Progenitor cell of endocrine pancreas (in vitro differentiated cells): ENCODE data around the gene CNTNAP2. TPM values are rescaled to one million over a fixed set of nuclear protein-coding genes. Genes with fewer than 3 reads are reported as not detected.

Experiments
- DNase-seq: peaks from one replicate; pipeline ENCODE4 v3.0.0; 2021; ENCODE audit warnings: low spot score; ENCODE audit not compliant: unreplicated experiment
- H3K27ac Mint-ChIP-seq: 2 replicates; pipeline ENCODE4 v1.8.0; 2021; ENCODE audit warnings: mild to moderate bottlenecking, moderate library complexity, mixed read lengths
- H3K27me3 Mint-ChIP-seq: 2 replicates; pipeline ENCODE4 v1.8.0; 2021; ENCODE audit warnings: mixed read lengths
- H3K36me3 Mint-ChIP-seq: 2 replicates; pipeline ENCODE4 v1.8.0; 2022; ENCODE audit warnings: mixed read lengths; ENCODE audit not compliant: insufficient read depth
- H3K4me1 Mint-ChIP-seq: 2 replicates; pipeline ENCODE4 v1.8.0; 2021; ENCODE audit warnings: low read depth, mixed read lengths
- H3K4me3 Mint-ChIP-seq: 2 replicates; pipeline ENCODE4 v1.8.0; 2021; ENCODE audit warnings: low read depth, mild to moderate bottlenecking, moderate library complexity, mixed read lengths
- H3K9me3 Mint-ChIP-seq: 2 replicates; pipeline ENCODE4 v1.8.0; 2021; ENCODE audit warnings: low read depth, mixed read lengths
- total RNA-seq: library from RNA; stranded (reverse); gene quantifications from 2 replicates; pipeline ENCODE4 v1.2.1, GENCODE V29; 2021
- TF ChIP-seq, protein P1 (sequence below): fragments of 200-600 bp; sonication (generic); IDR thresholded peaks from one replicate; pipeline ENCODE4 v1.5.0; 2021; ENCODE audit warnings: antibody characterized with exemption, mild to moderate bottlenecking; ENCODE audit not compliant: unreplicated experiment

Gene CNTNAP2
- total RNA-seq, 1 donor from 2014 or later = 6.5 TPM

DNA sequence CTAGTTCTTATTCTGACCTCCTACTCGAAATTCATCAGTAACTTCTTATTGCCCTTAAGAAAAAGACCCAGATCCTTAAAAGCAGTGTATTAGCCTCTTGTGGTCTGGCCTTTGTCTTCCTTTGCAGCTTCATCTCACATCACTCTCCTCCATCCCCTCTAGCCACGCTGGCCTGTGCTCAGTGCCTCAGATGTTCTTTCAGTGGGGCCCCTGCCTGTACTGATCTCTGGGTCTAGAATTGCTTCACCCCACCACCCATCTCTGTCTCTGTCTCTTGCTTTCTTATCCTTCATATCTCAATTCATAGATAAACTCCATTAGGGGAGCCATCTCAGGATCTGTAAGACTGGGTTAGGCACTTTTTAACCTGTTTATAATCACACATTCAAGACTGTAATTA is 1295.5 kb downstream of the CNTNAP2 start:
- H3K9me3 Mint-ChIP-seq = peaks cover 12% of the 10 kb centered on the region
- H3K4me1 Mint-ChIP-seq = peaks cover 6% of the 10 kb centered on the region
- H3K36me3 Mint-ChIP-seq = no peaks in the 10 kb centered on the region
- no peak for DNase-seq
- peaks cover 6% of the 10 kb centered on the region for H3K27me3 Mint-ChIP-seq
- no peak overlapping the region for H3K27ac Mint-ChIP-seq
- no peak overlapping the region for H3K4me3 Mint-ChIP-seq
- TF ChIP-seq, protein P1, sequence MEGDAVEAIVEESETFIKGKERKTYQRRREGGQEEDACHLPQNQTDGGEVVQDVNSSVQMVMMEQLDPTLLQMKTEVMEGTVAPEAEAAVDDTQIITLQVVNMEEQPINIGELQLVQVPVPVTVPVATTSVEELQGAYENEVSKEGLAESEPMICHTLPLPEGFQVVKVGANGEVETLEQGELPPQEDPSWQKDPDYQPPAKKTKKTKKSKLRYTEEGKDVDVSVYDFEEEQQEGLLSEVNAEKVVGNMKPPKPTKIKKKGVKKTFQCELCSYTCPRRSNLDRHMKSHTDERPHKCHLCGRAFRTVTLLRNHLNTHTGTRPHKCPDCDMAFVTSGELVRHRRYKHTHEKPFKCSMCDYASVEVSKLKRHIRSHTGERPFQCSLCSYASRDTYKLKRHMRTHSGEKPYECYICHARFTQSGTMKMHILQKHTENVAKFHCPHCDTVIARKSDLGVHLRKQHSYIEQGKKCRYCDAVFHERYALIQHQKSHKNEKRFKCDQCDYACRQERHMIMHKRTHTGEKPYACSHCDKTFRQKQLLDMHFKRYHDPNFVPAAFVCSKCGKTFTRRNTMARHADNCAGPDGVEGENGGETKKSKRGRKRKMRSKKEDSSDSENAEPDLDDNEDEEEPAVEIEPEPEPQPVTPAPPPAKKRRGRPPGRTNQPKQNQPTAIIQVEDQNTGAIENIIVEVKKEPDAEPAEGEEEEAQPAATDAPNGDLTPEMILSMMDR = no peak

DNA sequence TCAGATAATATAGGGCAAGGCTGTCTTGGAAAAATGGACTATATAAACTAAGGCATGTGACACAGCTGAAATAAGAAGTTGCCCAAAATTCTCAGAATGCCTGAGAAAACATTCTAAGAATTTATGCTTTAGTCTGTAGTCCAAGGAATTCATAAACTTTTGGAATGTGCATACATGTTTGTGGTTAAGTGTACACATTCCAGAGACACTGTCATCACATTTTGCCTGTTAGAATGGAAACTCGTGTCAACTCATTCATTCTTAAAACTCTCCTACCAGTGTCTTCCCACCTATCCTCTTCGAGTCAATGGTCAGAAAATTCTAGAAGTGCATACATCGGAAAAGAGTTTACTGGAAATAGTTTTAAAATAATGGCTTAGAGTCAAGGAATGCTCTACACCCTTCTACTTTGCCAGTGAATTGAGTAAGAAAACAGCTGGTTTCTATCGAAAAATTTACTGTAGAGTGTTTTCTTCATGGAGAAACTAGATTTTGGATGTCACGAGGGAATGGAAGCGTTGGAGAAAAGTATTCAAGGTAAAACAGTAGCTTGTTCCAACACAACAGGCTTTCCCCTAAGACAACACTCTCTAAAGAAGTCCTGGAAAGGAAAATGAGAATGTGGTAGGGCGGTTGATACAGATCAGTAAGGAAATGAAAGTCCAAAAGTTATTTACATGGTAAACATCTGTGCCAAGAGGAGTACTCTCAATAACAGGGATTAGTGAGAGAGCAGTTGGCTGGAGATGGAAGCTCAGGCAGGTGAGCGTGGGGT is 1296.4 kb downstream of the CNTNAP2 start:
- Mint-ChIP-seq H3K27me3 (peaks cover 6% of the 10 kb centered on the region), H3K4me1 (peaks cover 6% of the 10 kb centered on the region), H3K36me3 (no peaks in the 10 kb centered on the region), H3K9me3 (peaks cover 11% of the 10 kb centered on the region), H3K27ac (no peak overlapping the region), H3K4me3 (no peak overlapping the region)
- DNase-seq = no peak
- TF ChIP-seq, protein P1 = no peak

DNA sequence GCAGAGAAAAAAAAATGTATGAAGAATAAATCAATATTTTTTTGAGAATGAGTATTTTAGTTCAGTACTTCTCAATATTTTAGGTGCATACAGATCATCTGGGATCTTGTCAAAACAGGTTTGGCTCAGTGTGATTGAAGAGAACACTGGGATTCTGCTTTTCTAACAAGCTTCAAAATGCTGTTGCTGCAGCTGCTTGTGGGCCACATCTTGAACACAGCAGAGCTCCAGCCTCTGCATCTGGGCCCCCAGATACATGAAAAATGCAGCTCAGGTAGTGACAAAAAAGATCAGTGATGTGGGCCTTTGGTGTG is 1296.9 kb downstream of the CNTNAP2 start:
- TF ChIP-seq, protein P1 = no peak
- peaks cover 6% of the 10 kb centered on the region for H3K27me3 Mint-ChIP-seq
- H3K27ac Mint-ChIP-seq = no peak overlapping the region
- no peak overlapping the region for H3K4me3 Mint-ChIP-seq
- peaks cover 8% of the 10 kb centered on the region for H3K9me3 Mint-ChIP-seq
- no peak for DNase-seq
- no peaks in the 10 kb centered on the region for H3K36me3 Mint-ChIP-seq
- H3K4me1 Mint-ChIP-seq = peaks cover 6% of the 10 kb centered on the region

DNA sequence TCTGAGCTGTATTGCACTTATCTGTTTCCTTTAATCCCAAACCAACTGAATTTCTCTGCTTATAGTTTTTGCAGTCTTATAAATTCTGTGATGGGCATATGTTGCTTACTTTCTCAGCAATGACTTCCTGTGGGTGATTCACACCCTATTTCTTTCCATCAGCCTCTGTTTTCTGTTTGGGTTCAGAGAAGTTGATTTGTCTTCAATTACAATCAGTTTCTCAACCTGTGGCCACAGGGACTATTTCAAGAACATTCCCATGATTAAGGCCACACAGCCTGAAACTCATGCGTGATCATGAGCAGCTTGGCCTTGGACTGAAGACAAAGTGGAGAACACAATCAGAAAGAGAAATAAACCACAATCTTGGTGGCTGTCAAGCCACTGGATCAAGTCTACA is 1299.4 kb downstream of the CNTNAP2 start:
- H3K4me1 Mint-ChIP-seq = peaks cover 6% of the 10 kb centered on the region
- H3K36me3 Mint-ChIP-seq = no peaks in the 10 kb centered on the region
- H3K4me3 Mint-ChIP-seq = no peak overlapping the region
- peaks cover 2% of the 10 kb centered on the region for H3K9me3 Mint-ChIP-seq
- TF ChIP-seq, protein P1 = no peak
- no peak for DNase-seq
- peaks cover 6% of the 10 kb centered on the region for H3K27me3 Mint-ChIP-seq
- no peak overlapping the region for H3K27ac Mint-ChIP-seq

DNA sequence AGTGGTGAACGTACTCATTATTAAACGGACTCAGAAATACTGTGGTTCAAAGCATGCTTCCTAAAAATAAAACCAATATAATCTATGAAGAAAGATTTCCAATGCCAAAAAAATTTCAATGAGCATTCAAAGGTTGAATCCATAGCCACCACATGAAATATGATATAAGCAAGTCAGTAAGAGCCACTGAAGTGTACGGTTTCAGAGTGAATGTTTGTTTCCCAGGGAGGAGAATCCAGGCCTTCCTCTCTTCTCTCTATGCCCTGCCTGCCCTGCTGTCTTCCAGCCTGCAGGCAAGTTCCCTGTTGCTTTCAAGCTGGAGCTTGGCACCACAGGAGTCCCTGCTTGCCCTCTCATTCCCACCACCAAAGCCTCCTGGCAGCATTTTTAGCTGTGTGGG is 1302.4 kb downstream of the CNTNAP2 start:
- TF ChIP-seq, protein P1 = no peak
- H3K4me1 Mint-ChIP-seq = no peaks in the 10 kb centered on the region
- DNase-seq = no peak
- H3K27me3 Mint-ChIP-seq = no peaks in the 10 kb centered on the region
- no peak overlapping the region for H3K4me3 Mint-ChIP-seq
- no peak overlapping the region for H3K27ac Mint-ChIP-seq
- H3K9me3 Mint-ChIP-seq = peaks cover 2% of the 10 kb centered on the region
- H3K36me3 Mint-ChIP-seq = no peaks in the 10 kb centered on the region
